HG03039 (cell line): Measurements from ENCODE around the gene LAMC1.
"Not testable (repeated sequence)": the region's sequence is repeated elsewhere in the genome, so short reads cannot be mapped to it uniquely, and the experiment has no call there.

Source experiments
- ATAC-seq: cut with Tn5 transposase; IDR thresholded peaks from one replicate; pipeline ENCODE4 v1.9.1; 2021; ENCODE audit warnings: mild to moderate bottlenecking, moderate library complexity; ENCODE audit not compliant: unreplicated experiment

Gene LAMC1

DNA sequence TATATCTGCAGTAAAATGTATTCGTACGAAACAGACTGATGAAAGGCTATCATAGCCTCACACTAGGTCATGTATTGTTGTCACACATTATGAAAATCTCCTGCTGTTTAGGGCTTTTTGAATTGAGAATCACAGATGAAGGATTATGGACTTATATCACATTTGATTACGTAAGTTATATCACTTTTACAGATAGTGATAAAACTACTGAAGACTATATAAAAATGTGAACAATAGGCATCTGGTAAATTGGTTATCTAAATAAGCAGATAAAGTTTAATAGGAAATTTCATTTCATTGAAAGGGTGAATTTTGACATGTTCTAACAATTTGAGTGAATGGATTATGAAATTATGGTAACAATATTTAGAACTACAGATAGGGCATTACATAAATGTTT is 20.0 kb downstream of the LAMC1 start:
- no peak for ATAC-seq

DNA sequence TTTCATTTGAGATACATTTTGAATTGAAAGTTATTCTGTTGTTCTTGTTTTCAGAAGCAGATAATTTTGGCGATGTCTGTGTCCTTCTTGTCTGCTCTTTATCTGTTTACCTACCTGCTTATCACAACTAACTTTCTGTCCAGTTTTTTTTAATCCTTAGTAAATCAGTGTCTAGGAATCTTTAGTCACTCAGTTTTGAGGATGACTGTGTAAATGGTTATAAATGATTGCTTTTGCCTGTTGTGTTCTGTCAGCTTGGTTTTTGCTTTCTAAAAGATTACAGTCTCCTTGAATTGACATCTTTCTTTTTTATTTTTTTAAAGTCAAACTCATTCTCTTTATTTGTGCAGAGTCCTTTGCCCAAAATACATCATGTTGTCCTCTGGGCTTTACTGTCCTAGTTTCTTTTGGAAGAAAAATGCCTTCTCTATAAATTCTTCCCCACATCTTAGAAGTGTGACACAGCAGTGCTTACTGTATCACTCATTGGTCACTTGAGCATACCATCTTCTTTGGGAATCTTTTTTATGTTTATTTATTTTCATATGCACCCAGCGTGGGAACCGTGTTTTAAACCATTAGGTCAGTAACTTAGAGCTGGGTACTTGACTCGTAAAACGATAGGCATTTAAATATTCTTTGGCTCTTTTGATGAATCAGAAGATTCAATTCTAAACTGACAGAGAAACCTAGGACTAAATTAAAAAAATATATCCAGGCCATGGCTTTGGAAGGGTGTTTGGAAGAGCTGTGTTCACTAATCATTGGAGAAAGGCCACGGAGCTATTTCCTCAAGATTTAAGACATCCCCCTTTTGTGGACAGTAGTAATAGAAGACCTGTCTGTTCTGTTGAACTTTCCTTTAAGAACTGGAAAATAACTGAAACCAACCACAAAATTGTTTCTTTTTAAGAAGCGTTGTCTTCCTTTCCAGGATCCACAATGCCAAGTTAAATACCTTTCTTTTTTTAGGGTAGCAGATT is 20.9 kb downstream of the LAMC1 start:
- no peak for ATAC-seq

DNA sequence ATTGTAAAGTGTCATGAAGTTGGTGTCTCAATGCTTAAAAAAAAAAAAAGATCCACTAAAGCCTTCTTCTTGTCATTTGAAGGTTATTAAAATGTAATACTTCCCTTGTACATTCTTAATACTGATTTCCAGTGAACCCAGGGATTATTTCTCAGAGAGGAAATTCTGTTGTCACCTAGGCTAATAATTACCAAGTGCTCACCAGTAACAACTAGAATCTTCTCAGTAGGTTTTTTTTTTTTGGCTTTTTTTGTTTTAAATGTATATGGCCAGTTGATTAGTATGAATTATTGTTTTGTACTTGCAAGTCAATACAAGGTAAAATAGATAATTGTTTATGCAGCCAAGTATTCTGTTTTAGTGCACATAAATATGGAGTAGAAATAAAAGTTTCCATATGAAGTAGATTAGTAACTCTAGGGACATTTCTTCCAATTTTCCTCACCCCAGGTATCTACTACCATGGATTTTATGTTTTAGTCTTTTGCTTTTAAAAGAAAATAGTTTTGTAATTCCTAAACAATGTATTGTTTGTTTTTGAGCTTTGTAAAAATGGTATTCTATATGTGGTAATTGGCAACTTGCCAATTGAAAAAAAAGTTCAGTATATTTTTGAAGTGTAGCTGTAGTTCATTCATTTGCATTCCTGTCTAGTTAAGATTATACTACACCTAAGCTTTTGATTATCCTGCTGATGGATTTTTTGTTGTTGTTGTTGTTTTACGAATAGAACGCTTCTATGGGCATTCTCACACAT is 21.9 kb downstream of the LAMC1 start:
- no peak for ATAC-seq

DNA sequence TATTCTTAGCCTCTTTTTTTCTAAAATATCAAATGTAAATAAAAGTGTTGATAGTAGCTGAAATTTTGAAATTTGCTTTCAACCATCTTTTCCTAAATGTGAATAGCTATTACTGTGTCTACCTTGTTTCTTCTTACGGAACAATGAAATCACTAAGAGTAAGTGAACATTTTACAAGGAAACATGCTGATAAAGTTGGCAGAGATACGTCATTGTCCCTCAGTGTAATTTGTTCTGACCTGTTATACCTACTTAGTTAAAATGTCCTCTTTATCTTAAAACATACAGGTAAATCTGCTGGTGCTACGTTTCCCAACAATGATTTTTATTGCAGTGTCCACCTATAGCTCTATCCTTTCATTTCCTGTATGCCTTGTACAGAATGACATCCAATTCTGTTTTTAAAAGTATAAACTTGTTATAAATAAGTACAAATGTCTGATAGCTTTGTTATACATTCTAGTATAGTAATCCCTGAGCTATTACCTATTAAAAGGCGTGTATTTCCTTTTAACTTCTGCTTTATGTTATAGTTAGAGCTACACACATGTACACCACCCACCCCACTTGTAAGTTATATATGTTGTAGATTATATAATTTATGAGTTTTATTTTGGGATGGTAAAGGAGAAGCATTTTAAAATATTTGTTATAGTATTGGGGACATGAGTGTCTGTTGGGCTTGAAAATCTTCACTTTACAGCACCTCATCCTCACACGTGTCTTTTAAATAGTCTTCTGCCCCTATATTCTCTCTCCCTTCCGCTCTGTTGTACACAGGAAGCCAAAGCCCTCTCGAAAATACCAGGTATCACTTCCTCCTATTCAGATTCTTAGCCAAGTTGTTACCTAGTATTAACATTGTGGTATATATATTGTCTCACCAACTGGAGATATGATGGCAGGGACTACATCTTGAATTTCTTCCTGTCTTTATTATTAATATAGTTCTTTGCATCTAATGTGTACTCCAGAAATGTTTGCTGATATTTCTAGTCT is 25.2 kb downstream of the LAMC1 start:
- peak; percentile 87 for ATAC-seq

DNA sequence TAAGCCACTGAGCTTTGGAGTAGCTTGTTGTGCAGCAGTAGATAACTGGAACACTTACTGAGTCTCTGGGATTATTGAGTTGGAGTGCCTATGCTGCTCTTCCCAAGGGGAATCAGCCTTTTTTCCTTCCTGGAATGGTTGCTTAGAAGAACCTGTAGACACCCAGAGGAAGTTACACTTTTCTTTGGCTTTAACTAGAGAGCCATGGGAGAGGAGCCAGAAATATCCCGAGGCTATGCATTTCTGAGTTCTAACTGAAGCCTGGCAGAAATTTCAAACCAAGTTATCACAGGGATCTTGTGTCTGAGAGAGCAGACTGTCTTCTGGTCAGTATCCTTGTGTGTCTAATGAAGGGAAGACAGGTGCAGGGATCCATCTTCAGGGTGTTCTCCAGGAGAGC is 28.3 kb downstream of the LAMC1 start:
- ATAC-seq: no peak

DNA sequence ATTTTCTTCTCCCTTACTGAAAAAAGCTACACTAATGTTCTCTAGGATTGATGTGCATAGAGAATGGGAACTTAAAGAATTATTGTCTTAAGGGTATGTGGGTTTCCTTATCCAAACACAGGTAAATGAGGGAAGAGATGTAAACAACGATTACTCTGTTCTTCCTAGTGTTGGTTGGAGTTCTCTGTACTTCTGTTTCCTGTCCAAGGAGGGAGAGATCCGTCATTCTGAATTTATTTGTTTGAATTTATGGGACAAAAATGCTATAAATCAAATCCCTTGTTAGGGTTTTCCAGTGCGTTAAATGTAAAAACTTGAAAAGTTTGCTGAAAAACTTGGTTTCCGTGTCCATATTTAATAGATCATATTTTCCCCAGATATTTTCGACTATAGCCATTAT is 29.6 kb downstream of the LAMC1 start:
- no peak for ATAC-seq

DNA sequence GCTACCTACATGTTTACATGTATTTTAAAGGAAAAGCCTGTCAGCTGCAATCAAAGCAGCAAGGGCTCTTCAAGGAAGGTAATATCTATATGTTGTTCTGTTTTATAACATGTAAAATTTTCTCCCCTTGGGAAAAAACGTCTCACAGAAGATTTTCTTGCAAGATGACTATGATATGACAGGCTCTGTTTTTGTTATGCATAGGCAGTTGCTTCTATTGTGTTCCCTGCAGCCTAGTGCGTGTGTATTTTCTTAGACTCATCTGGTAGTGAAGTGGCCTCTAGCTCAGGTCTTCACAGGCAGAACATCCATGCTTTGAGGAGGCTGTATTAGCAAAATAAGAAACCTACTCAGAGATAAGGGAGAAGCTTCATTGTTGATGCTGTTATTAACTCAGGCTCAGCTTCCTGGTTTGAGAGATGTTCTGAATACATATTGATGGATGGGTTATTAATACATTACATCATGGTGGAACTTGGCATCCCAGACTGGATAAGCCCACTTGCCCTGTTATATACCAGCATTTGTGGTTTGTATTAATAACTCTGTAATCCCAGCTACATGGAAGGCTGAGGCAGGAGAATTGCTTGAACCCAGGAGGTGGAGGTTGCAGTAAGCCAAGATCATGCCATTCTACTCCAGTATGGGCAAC is 35.8 kb downstream of the LAMC1 start:
- ATAC-seq: no peak

DNA sequence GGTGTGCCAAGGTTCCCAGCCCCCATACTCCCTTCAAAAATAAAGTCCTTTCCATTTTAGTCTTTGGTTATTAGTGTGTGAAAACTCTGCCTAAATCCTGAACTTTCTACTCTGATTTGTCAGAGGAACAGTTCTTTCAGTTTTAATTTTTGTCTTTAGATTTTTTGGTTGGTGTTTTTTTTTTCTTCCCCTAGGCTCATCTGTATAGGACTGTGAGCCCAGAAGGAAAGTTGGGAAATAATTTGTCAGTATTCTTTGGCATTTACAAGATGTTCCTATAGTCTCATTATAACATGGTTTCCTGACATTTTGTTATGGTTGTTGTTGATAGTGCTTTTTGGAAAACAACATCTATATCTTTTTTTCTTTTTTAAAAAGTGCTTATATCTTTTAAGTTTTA is 38.0 kb downstream of the LAMC1 start:
- ATAC-seq: no peak

DNA sequence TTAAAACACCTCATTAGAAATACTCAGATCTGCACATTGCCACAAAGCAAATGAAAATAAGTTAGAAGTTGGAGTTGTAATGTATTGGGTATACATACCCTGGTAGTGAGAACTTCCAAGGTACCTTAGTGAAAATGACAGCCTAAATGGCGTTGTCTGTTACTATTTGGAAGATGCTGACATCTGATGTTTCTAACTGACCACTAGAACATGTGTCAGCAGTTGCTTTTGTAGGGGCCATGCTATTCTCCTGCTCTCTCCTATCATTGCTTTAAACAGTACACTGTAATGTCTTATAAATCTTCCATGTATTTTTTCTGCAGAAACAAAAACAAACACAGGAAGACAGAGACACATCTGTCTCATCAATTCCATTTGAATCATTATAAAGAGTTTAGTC is 40.1 kb downstream of the LAMC1 start:
- no peak for ATAC-seq

DNA sequence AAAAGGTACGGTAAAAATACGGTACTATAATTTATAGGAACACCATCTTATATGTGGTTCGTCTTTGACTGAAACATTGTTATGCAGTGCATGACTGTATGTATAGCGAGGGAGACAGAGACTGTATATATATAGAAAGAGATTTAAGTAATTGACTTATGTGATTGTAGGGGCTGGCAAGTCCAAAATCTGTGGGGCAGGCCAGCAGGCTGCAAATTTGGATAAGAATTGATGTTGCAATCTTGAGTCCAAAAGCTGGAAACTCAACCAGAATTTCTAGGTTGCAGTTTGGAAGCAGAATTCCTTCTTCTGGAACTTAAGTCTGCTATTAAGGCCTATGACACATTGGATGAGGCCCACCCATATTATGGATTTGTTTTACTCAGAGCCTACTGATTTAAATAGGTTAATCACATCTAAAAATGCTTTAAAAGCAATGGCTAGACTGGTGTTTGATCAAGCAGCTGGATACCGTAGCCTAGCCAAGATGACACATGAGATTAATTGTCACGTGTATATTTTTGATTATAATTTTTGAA is 42.0 kb downstream of the LAMC1 start:
- ATAC-seq: no peak

DNA sequence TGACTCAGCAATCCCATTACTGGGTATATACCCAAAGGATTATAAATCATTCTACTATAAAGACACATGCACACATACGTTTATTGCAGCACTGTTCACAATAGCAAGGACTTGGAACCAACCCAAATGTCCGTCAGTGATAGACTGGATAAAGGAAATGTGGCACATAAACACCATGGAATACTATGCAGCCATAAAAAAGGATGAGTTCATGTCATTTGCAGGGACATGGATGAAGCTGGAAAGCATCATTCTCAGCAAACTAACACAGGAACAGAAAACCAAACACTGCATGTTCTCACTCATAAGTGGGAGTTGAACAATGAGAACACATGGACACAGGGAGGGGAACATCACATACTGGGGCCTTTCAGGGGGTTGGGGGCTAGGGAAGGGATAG is 43.2 kb downstream of the LAMC1 start:
- not testable (repeated sequence) for ATAC-seq

DNA sequence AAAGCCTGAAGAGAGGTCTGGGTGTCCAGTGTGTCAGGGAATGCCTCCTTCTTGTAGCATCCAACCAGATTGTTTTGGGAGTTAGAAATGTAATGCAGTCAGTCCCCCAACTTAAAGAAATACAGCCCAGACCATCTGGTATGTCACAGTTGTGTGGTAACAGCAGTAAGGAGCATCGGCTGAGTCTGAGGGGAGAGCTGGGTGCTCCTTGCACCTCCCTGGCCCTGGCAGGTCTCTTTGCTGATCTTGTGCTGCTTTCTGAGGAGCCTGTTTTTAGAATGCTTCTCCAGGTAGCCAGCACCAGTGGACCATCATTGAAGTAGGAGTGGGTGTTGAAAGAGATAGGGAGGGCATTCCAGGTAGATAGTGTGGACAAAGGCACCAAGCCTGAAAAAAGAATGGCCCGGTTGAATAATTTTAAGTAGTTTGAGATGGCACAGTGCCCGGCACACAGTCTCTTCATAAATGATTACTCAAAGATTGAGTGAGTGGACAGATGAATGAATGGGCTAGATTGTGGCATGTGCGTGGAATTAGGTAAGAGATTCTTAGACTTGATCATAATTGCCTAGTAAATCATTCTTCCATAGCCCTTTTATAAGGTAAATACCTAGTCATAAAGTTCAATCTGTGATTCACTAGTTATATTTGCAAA is 46.5 kb downstream of the LAMC1 start:
- no peak for ATAC-seq

DNA sequence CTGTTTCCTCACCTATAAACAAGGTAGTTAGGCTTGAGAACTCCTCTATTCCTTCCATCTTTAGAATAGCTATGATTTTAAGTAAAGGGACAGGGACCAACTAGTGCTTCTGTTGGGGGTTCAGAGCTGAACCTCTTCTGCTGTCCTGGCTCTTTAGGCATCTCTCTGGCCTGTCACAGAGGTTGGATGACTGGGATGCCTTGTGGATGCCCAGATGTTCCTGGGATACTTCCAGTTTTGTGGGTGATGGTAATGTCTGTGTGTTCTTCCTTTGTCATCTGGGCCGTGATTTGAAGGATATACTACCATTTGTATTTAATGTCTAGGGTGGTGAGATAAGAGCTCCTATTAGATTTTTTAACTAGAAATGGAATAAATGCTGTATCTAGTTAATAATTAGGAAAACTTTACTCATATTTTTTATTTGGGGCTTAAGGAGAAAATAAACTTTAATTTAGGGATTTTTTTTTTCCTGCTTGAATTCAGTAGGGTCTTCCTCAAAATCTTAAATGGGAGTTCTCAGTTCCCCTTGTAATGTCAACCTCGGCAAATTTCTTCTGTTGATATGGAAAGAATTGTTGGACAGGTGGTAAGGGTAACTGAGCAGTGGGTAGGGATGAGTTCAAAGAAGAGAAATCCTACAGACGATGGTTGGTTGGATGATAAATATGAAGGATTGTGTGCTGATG is 47.2 kb downstream of the LAMC1 start:
- ATAC-seq: no peak

DNA sequence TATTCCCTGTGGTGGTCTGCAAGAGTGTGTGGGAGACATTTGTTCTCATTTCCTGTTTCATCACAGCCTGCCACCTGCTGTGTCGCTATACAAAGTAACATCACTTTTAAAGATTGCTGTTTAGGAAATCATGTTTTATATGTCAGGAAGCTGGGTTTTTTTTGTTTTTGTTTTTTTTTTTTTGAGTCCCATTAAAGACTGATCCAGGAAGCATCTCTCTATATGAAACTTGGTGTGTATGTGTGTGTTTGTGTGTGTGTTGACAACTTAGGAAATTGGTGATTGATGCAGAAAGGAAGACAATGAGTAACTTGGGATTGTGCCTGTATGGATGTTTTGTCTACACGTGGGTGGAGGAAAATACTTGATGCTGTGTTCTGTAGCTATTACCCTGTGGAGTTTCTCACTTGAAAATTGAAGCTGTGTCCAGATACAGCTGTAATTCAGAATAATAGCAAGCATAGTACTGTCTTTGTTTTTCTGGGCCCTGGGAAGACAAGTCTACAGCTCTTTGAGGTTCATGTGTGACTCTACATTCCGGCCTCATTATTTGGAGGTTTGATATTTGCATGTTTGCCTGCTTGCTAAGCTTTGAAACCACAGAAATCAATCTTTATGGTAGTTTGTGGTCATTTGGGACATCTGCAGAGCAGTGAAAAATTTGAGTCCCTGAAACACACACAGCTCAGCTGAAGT is 47.9 kb downstream of the LAMC1 start:
- peak; percentile 82 for ATAC-seq

DNA sequence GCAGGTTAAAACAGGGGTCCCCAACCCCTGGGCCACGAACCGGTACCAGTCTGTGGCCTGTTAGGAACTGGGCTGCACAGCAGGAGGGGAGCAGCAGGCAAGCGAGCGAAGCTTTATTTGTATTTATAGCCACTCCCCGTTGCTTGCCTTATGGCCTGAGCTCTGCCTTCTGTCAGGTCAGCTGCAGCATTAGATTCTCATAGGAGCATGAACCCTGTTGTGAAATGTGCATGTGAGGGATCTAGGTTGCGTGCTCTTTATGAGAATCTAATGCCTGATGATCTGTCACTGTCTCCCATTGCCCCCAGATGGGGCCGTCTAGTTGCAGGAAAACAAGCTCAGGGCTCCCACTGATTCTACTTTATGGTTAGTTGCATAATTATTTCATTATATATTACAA is 49.4 kb downstream of the LAMC1 start:
- ATAC-seq: not testable (repeated sequence)

DNA sequence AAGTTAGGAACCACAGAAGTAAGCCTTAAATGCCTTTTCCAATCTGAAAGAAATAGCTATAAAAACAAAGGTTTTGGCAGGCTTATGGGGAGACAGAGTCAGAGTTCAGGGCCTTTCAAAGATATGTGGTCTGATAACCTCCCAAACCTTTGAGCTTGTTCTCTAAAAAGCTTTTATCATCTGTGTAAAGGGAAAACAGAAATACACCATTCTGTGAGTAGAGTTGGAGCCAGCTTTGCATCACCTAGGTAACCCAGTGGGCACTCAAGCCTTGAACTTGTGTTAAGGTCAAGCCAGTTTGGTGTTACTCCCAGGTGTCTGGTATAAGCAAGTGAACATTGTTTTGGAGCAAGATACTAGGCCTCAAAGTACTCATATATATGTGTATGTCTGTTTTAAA is 50.1 kb downstream of the LAMC1 start:
- no peak for ATAC-seq

DNA sequence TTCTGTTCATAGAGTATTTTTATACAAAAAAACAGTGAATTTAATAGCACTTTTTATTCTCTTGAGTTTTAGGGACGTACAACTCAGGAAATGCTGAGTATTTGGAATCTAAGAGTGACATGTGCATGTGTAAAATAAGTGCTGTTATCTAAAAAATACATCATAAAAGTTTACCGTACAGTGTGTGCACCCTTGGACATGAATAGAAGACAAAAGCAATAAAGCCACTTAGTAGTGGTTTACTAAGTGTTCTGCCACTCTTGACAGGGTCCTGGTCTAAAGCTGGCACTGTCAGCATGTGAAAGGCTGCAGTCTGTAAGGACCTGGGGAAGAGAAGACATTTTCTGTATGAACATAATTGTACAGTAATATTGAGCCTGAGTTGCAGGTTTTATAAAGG is 51.0 kb downstream of the LAMC1 start:
- no peak for ATAC-seq

DNA sequence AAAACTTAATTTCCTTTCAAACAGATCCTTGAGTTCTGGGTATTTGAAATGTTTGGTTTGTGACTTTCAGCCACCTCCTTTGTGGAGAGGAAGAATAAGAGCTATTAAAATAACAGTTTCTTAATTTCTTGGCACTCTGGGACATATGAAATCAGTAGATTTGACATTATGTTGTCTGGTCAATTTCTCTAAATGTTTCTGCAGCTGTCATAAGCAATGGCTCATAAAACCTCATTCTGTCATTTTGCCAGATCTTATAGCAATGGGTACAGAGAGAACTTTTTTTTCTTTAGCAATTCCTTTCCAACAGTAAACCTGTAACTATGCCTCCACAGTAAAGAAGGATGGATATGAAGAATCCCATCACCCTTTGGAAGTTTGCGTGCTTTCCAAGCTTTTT is 52.6 kb downstream of the LAMC1 start:
- ATAC-seq: no peak
